Measurements from ENCODE around the gene SSBP4. TPM values are rescaled to one million over a fixed set of nuclear protein-coding genes. Genes with fewer than 3 reads are reported as not detected.

The SSBP4 gene
- polyA plus RNA-seq, 1 of the 3 experiments (the other 2 are of a cell fraction), result 24.9 TPM

DNA sequence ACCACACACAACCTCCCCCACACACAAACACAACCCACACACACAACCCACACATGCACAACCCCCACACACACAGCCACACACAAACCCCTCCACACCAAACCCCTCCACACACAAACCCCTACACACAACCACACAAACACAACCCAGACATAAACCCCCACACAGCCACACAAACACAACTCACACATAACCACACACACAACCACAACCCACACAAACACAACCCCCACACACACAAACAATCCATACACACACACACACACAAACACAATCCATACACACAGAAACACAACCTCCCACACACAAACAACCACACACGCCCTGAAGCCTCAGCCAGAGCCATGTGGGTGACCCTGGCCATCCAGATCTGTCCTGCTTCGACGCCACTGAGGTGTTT lies 48.8 kb downstream of the SSBP4 start:
- ChIA-PET POLR2A (no interaction called here), CTCF (interaction anchor here (0.8 to 5.2 kb wide), 6 partner anchors 13 to 379 kb away, joined by 3 to 56 read pairs (median 18); partner anchors contain the start of gene REX1BD)
- H3K9ac ChIP-seq, result no peak overlapping the region
- H3K4me2 ChIP-seq, result no peak overlapping the region
- H3K27me3 ChIP-seq (ENCODE audit: insufficient read depth), result no peaks in the 10 kb centered on the region
- no peaks in the 10 kb centered on the region for H3K9me2 ChIP-seq
- TF ChIP-seq GATA2 (CRISPR knock-in tag; IDR thresholded peaks at IDR 0.05), result no peak
- no peaks in the 10 kb centered on the region for H3K9me3 ChIP-seq
- no peaks in the 10 kb centered on the region for H3K36me3 ChIP-seq (replicated peaks in 1 of 2; ENCODE audit: control insufficient read depth in 1 of 2, insufficient read depth in 2 of 2, low read length in 1 of 2)
- H3K79me2 ChIP-seq (ENCODE audit: insufficient read depth), result peaks cover 20% of the 10 kb centered on the region; the same call in 1 of the 2 replicates
- peaks cover 34% of the 10 kb centered on the region for H4K20me1 ChIP-seq (ENCODE audit: insufficient read depth)
- peaks cover 0 to 5% of the 10 kb centered on the region in 2 experiments; a peak in 1 of 4 replicates for H3K4me1 ChIP-seq (ENCODE audit: control insufficient read depth in 1 of 2, insufficient read depth in 2 of 2, low read depth in 1 of 2, low read length in 1 of 2)
- DNase-seq, result no peak
- peaks cover 5% of the 10 kb centered on the region for H3F3A ChIP-seq (replicated peaks; ENCODE audit: insufficient read depth)
- H3K27ac ChIP-seq (ENCODE audit: low read depth in 2 of 2, low read length in 1 of 2), result no peak overlapping the region
- WGBS (ENCODE audit: low lambda C conversion rate), result 98% methylated on average over 3 of the region's 3 CpGs
- no peak overlapping the region for H2AFZ ChIP-seq (ENCODE audit: low read depth)
- H3K4me3 ChIP-seq (ENCODE audit: low read depth in 2 of 2, low read length in 1 of 2), result no peak overlapping the region

DNA sequence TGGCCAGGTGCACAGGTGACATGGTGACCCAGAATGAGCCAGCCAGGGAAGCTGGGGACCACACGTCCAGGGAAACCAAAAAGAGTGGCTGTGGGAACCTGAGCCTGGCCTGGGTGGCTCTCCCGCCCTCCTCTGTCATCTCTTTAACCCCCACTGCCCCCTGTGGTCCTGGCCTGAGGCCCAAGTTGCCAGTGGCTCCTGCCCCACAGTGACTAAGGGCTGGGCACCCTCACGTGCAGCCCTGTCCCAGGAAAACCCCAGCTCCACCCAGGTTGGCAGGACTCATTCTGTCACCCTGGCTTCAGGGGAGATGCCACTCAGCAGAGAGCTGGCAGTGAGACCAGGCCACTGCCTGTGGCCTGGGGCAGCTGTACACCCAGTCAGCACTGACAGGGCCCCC lies 49.3 kb downstream of the SSBP4 start:
- Histone ChIP-seq H3K9me3 (no peaks in the 10 kb centered on the region), H3K27ac (ENCODE audit: low read depth in 2 of 2, low read length in 1 of 2) (no peak overlapping the region), H3K27me3 (ENCODE audit: insufficient read depth) (no peaks in the 10 kb centered on the region), H3F3A (replicated peaks; ENCODE audit: insufficient read depth) (peaks cover 5% of the 10 kb centered on the region), H3K9ac (no peak overlapping the region), H3K4me2 (no peak overlapping the region), H3K4me1 (ENCODE audit: control insufficient read depth in 1 of 2, insufficient read depth in 2 of 2, low read depth in 1 of 2, low read length in 1 of 2) (peaks cover 0 to 5% of the 10 kb centered on the region in 2 experiments; a peak in 1 of 4 replicates), H3K9me2 (no peaks in the 10 kb centered on the region), H3K36me3 (replicated peaks in 1 of 2; ENCODE audit: control insufficient read depth in 1 of 2, insufficient read depth in 2 of 2, low read length in 1 of 2) (no peaks in the 10 kb centered on the region), H2AFZ (ENCODE audit: low read depth) (no peak overlapping the region), H3K79me2 (ENCODE audit: insufficient read depth) (peaks cover 20% of the 10 kb centered on the region; the same call in 1 of the 2 replicates), H4K20me1 (ENCODE audit: insufficient read depth) (peaks cover 38% of the 10 kb centered on the region), H3K4me3 (ENCODE audit: low read depth in 2 of 2, low read length in 1 of 2) (no peak overlapping the region)
- 64% methylated on average over 3 of the region's 3 CpGs for WGBS (ENCODE audit: low lambda C conversion rate)
- POLR2A ChIA-PET, result no interaction called here
- CTCF ChIA-PET, result interaction anchor here (0.8 to 6.5 kb wide), 15 partner anchors 8 to 379 kb away, joined by 3 to 63 read pairs (median 4); partner anchors contain the start of genes ELL, ISYNA1 and REX1BD
- no peak for DNase-seq
- TF ChIP-seq ELF1 (IDR thresholded peaks at IDR 0.05), result no peak
- TF ChIP-seq FOXJ3 (CRISPR knock-in tag; IDR thresholded peaks at IDR 0.05), result no peak
- TF ChIP-seq, protein P1, sequence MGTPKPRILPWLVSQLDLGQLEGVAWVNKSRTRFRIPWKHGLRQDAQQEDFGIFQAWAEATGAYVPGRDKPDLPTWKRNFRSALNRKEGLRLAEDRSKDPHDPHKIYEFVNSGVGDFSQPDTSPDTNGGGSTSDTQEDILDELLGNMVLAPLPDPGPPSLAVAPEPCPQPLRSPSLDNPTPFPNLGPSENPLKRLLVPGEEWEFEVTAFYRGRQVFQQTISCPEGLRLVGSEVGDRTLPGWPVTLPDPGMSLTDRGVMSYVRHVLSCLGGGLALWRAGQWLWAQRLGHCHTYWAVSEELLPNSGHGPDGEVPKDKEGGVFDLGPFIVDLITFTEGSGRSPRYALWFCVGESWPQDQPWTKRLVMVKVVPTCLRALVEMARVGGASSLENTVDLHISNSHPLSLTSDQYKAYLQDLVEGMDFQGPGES (IDR thresholded peaks at IDR 0.05; ENCODE audit: low read depth, low read length), result no peak
- no peak for TF ChIP-seq TAF1 (IDR thresholded peaks at IDR 0.05; ENCODE audit: borderline replicate concordance, low read depth, low read length)
- TF ChIP-seq GATA2 (CRISPR knock-in tag; IDR thresholded peaks at IDR 0.05), result no peak
- TF ChIP-seq GABPA (IDR thresholded peaks at IDR 0.05; ENCODE audit: low read depth), result no peak
- TF ChIP-seq JUND (IDR thresholded peaks at IDR 0.05), result no peak
- TF ChIP-seq FOXM1 (IDR thresholded peaks at IDR 0.05; ENCODE audit: low read depth), result no peak
- TF ChIP-seq, protein P2, sequence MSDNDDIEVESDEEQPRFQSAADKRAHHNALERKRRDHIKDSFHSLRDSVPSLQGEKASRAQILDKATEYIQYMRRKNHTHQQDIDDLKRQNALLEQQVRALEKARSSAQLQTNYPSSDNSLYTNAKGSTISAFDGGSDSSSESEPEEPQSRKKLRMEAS (IDR thresholded peaks at IDR 0.05; ENCODE audit: low read depth), result no peak
- TF ChIP-seq, protein P3, sequence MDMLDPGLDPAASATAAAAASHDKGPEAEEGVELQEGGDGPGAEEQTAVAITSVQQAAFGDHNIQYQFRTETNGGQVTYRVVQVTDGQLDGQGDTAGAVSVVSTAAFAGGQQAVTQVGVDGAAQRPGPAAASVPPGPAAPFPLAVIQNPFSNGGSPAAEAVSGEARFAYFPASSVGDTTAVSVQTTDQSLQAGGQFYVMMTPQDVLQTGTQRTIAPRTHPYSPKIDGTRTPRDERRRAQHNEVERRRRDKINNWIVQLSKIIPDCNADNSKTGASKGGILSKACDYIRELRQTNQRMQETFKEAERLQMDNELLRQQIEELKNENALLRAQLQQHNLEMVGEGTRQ (IDR thresholded peaks at IDR 0.05; ENCODE audit: borderline replicate concordance, low read depth, low read length), result no peak
- TF ChIP-seq POLR2AphosphoS5 (IDR thresholded peaks at IDR 0.05; ENCODE audit: low read depth, low read length), result no peak
- TF ChIP-seq MXI1 (IDR thresholded peaks at IDR 0.05; ENCODE audit: low read depth, low read length), result no peak
